ENCODE results near the gene SLC13A4.

The SLC13A4 gene

DNA sequence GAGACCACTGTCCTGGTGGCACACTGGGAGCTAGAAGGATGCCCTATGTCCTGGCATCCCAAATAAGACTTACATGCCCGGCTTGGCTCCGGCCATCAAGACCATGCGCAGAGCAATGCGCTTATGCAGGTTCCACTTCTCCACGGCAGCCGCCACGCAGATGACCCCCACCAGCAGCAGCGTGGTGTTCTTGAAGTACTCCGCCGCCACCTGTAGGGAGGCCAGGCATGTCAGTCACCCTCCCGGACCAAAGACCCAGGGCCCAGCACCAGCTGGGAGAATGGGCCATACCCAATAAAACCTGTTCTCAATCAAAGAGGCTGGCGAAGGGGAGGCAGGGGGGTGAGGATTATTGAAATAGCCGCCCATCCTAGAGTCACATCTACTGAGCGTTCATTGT lies 19.9 kb downstream of the SLC13A4 start:
- Histone ChIP-seq H3K4me3 (ENCODE audit: low read depth, low read length) (no peak overlapping the region), H3K27ac (ENCODE audit: low read depth, low read length) (peak overlapping the region; percentile 50), H3K4ac (ENCODE audit: low read depth, low read length) (peak overlapping the region; percentile 66), H3K9ac (ENCODE audit: low read length) (no peak overlapping the region), H3K23ac (ENCODE audit: low read length) (no peak overlapping the region), H2AFZ (ENCODE audit: insufficient read depth, low read length, poor library complexity) (peak overlapping the region; percentile 61), H3K4me1 (ENCODE audit: control insufficient read depth in 1 of 2, insufficient read depth in 2 of 2, low read length in 2 of 2) (peaks cover 23 to 45% of the 10 kb centered on the region in 2 experiments), H3K18ac (ENCODE audit: low read length) (peak overlapping the region; percentile 78), H4K8ac (ENCODE audit: low read depth, low read length) (peak overlapping the region; percentile 68), H2BK120ac (ENCODE audit: insufficient read depth, low read length, poor library complexity) (peak overlapping the region; percentile 98), H3K27me3 (ENCODE audit: insufficient read depth, low read length) (no peaks in the 10 kb centered on the region), H3K79me1 (ENCODE audit: low read length) (peaks cover 47% of the 10 kb centered on the region), H3K14ac (ENCODE audit: low read length) (peak overlapping the region; percentile 85), H3K9me3 (ENCODE audit: insufficient read depth, low read depth, low read length) (peaks cover 4% of the 10 kb centered on the region), H3K36me3 (ENCODE audit: control insufficient read depth in 1 of 2, insufficient read depth in 2 of 2, low read length in 2 of 2) (peaks cover 6 to 8% of the 10 kb centered on the region in 2 experiments), H3K4me2 (ENCODE audit: low read length) (no peak overlapping the region), H3K79me2 (ENCODE audit: control insufficient read depth, insufficient read depth, low read length, poor library complexity) (peaks cover 11% of the 10 kb centered on the region), H2AK5ac (ENCODE audit: low read length) (peak overlapping the region; percentile 98), H2BK12ac (ENCODE audit: low read length) (peak overlapping the region; percentile 98), H4K12ac (ENCODE audit: low read depth, low read length) (peak overlapping the region; percentile 28), H4K91ac (ENCODE audit: low read depth, low read length) (peak overlapping the region; percentile 96), H2BK5ac (ENCODE audit: low read depth, low read length, poor library complexity) (peak overlapping the region; percentile 87)
- peak; percentile 65 to 78 for DNase-seq
- no CpG with 5 or more reads among the region's 14 CpGs for WGBS (ENCODE audit: extremely low coverage, insufficient coverage, insufficient read length)

- H3K36me3 ChIP-seq (ENCODE audit: control insufficient read depth in 1 of 2, insufficient read depth in 2 of 2, low read length in 2 of 2): peaks cover 8 to 9% of the 10 kb centered on the region in 2 experiments
Observed at GRCh38 chr7:135707570-135707966, 20.4 kb downstream of the SLC13A4 start.

GRCh38 chr7:135706858-135707569 lies 21.0 kb downstream of the SLC13A4 start:
- Histone ChIP-seq H3K9me3 (ENCODE audit: insufficient read depth, low read depth, low read length) (peaks cover 4% of the 10 kb centered on the region), H3K4me2 (ENCODE audit: low read length) (no peak overlapping the region), H3K4me1 (ENCODE audit: control insufficient read depth in 1 of 2, insufficient read depth in 2 of 2, low read length in 2 of 2) (peaks cover 16 to 37% of the 10 kb centered on the region in 2 experiments), H2BK12ac (ENCODE audit: low read length) (peak overlapping the region; percentile 52), H3K79me2 (ENCODE audit: control insufficient read depth, insufficient read depth, low read length, poor library complexity) (peaks cover 10% of the 10 kb centered on the region), H3K14ac (ENCODE audit: low read length) (peak overlapping the region; percentile 43), H2AK5ac (ENCODE audit: low read length) (no peak overlapping the region), H2BK5ac (ENCODE audit: low read depth, low read length, poor library complexity) (peak overlapping the region; percentile 65), H2AFZ (ENCODE audit: insufficient read depth, low read length, poor library complexity) (no peak overlapping the region), H3K36me3 (ENCODE audit: control insufficient read depth in 1 of 2, insufficient read depth in 2 of 2, low read length in 2 of 2) (peaks cover 8 to 9% of the 10 kb centered on the region in 2 experiments), H3K18ac (ENCODE audit: low read length) (no peak overlapping the region), H3K23ac (ENCODE audit: low read length) (no peak overlapping the region), H3K4ac (ENCODE audit: low read depth, low read length) (no peak overlapping the region), H4K12ac (ENCODE audit: low read depth, low read length) (no peak overlapping the region), H3K27ac (ENCODE audit: low read depth, low read length) (peak overlapping the region; percentile 50), H2BK120ac (ENCODE audit: insufficient read depth, low read length, poor library complexity) (peak overlapping the region; percentile 60), H4K8ac (ENCODE audit: low read depth, low read length) (peak overlapping the region; percentile 11), H3K79me1 (ENCODE audit: low read length) (peaks cover 41% of the 10 kb centered on the region), H3K9ac (ENCODE audit: low read length) (no peak overlapping the region), H4K91ac (ENCODE audit: low read depth, low read length) (peak overlapping the region; percentile 96), H3K4me3 (ENCODE audit: low read depth, low read length) (no peak overlapping the region), H3K27me3 (ENCODE audit: insufficient read depth, low read length) (no peaks in the 10 kb centered on the region)
- DNase-seq: peak; percentile 41 to 75
- WGBS (ENCODE audit: extremely low coverage, insufficient coverage, insufficient read length): no CpG with 5 or more reads among the region's 7 CpGs

More at GRCh38 chr7:135707570-135707966, 20.4 kb downstream of the SLC13A4 start:
- Histone ChIP-seq H2BK120ac (ENCODE audit: insufficient read depth, low read length, poor library complexity) (peak overlapping the region; percentile 98), H3K4me1 (ENCODE audit: control insufficient read depth in 1 of 2, insufficient read depth in 2 of 2, low read length in 2 of 2) (peaks cover 21 to 42% of the 10 kb centered on the region in 2 experiments), H3K23ac (ENCODE audit: low read length) (no peak overlapping the region), H3K79me2 (ENCODE audit: control insufficient read depth, insufficient read depth, low read length, poor library complexity) (peaks cover 11% of the 10 kb centered on the region), H3K4ac (ENCODE audit: low read depth, low read length) (peak overlapping the region; percentile 66), H3K9ac (ENCODE audit: low read length) (no peak overlapping the region), H2AK5ac (ENCODE audit: low read length) (no peak overlapping the region), H4K8ac (ENCODE audit: low read depth, low read length) (peak overlapping the region; percentile 1), H2BK12ac (ENCODE audit: low read length) (no peak overlapping the region), H3K14ac (ENCODE audit: low read length) (no peak overlapping the region), H3K27ac (ENCODE audit: low read depth, low read length) (peak overlapping the region; percentile 50), H3K4me3 (ENCODE audit: low read depth, low read length) (no peak overlapping the region), H3K4me2 (ENCODE audit: low read length) (peak overlapping the region; percentile 1), H2AFZ (ENCODE audit: insufficient read depth, low read length, poor library complexity) (no peak overlapping the region), H4K91ac (ENCODE audit: low read depth, low read length) (peak overlapping the region; percentile 96), H3K79me1 (ENCODE audit: low read length) (peaks cover 45% of the 10 kb centered on the region), H2BK5ac (ENCODE audit: low read depth, low read length, poor library complexity) (peak overlapping the region; percentile 87), H3K9me3 (ENCODE audit: insufficient read depth, low read depth, low read length) (peaks cover 4% of the 10 kb centered on the region), H3K18ac (ENCODE audit: low read length) (no peak overlapping the region), H3K27me3 (ENCODE audit: insufficient read depth, low read length) (no peaks in the 10 kb centered on the region), H4K12ac (ENCODE audit: low read depth, low read length) (no peak overlapping the region)
- WGBS (ENCODE audit: extremely low coverage, insufficient coverage, insufficient read length): no CpG with 5 or more reads among the region's 5 CpGs
- DNase-seq: peak; percentile 97 to 99

GRCh38 chr7:135706038-135706742 lies 21.8 kb downstream of the SLC13A4 start:
- Histone ChIP-seq H3K9ac (ENCODE audit: low read length) (no peak overlapping the region), H3K18ac (ENCODE audit: low read length) (peak overlapping the region; percentile 39), H3K14ac (ENCODE audit: low read length) (peak overlapping the region; percentile 40), H3K4me3 (ENCODE audit: low read depth, low read length) (no peak overlapping the region), H2BK120ac (ENCODE audit: insufficient read depth, low read length, poor library complexity) (peak overlapping the region; percentile 55), H2AK5ac (ENCODE audit: low read length) (peak overlapping the region; percentile 95), H3K4me2 (ENCODE audit: low read length) (no peak overlapping the region), H2BK12ac (ENCODE audit: low read length) (peak overlapping the region; percentile 83), H3K9me3 (ENCODE audit: insufficient read depth, low read depth, low read length) (peaks cover 4% of the 10 kb centered on the region), H3K27me3 (ENCODE audit: insufficient read depth, low read length) (no peaks in the 10 kb centered on the region), H4K8ac (ENCODE audit: low read depth, low read length) (peak overlapping the region; percentile 56), H3K4ac (ENCODE audit: low read depth, low read length) (peak overlapping the region; percentile 22), H4K91ac (ENCODE audit: low read depth, low read length) (peak overlapping the region; percentile 9), H3K27ac (ENCODE audit: low read depth, low read length) (peak overlapping the region; percentile 25), H3K36me3 (ENCODE audit: control insufficient read depth in 1 of 2, insufficient read depth in 2 of 2, low read length in 2 of 2) (peaks cover 8 to 9% of the 10 kb centered on the region in 2 experiments), H3K23ac (ENCODE audit: low read length) (no peak overlapping the region), H2BK5ac (ENCODE audit: low read depth, low read length, poor library complexity) (peak overlapping the region; percentile 24), H3K79me2 (ENCODE audit: control insufficient read depth, insufficient read depth, low read length, poor library complexity) (peaks cover 8% of the 10 kb centered on the region), H3K4me1 (ENCODE audit: control insufficient read depth in 1 of 2, insufficient read depth in 2 of 2, low read length in 2 of 2) (peaks cover 10 to 32% of the 10 kb centered on the region in 2 experiments), H2AFZ (ENCODE audit: insufficient read depth, low read length, poor library complexity) (no peak overlapping the region), H4K12ac (ENCODE audit: low read depth, low read length) (no peak overlapping the region), H3K79me1 (ENCODE audit: low read length) (peaks cover 34% of the 10 kb centered on the region)
- WGBS (ENCODE audit: extremely low coverage, insufficient coverage, insufficient read length): no CpG with 5 or more reads among the region's 20 CpGs
- no peak for DNase-seq
